Suprapubic skin (tissue), 4 donors: ENCODE measurements around the gene CD2AP. TPM values are rescaled to one million over a fixed set of nuclear protein-coding genes. Genes with fewer than 3 reads are reported as not detected.
"Not testable (repeated sequence)": the region's sequence is repeated elsewhere in the genome, so short reads cannot be mapped to it uniquely, and the experiment has no call there.

Experiments used
- DNase-seq, 2 donors: peaks; one replicate each; pipeline ENCODE4 v3.0.0-alpha.2; 2019; ENCODE audit warnings: low spot score in 2 of 2
- H3K27ac ChIP-seq: fragments of 200-600 bp; sonication (generic); one replicate; pipeline ENCODE4 v1.5.1; 2019
- H3K27me3 ChIP-seq: fragments of 200-600 bp; sonication (generic); one replicate; pipeline ENCODE4 v1.5.1; 2019
- H3K36me3 ChIP-seq: fragments of 200-600 bp; sonication (generic); one replicate; pipeline ENCODE4 v1.5.1; 2019
- H3K4me1 ChIP-seq: fragments of 200-600 bp; sonication (generic); one replicate; pipeline ENCODE4 v1.5.1; 2019
- H3K4me3 ChIP-seq: fragments of 200-600 bp; sonication (generic); one replicate; pipeline ENCODE4 v1.5.1; 2019; ENCODE audit warnings: mild to moderate bottlenecking
- H3K9me3 ChIP-seq: fragments of 200-600 bp; sonication (generic); one replicate; pipeline ENCODE4 v1.5.1; 2019
- EP300 ChIP-seq: sonication (generic); formaldehyde crosslinking; IDR thresholded peaks from one replicate; pipeline ENCODE4 v1.6.1; 2017; ENCODE audit warnings: antibody characterized with exemption
- POLR2A ChIP-seq, 2 donors: fragments of 450-650 bp; IDR thresholded peaks; one replicate each; pipeline ENCODE4 v1.6.1; 2017; ENCODE audit warnings: antibody characterized with exemption in 2 of 2, mild to moderate bottlenecking in 2 of 2, moderate library complexity in 2 of 2
- POLR2AphosphoS5 ChIP-seq, 3 donors: sonication (generic); formaldehyde crosslinking; IDR thresholded peaks; one replicate each; pipeline ENCODE4 v1.6.1; 2017; ENCODE audit warnings: antibody characterized with exemption in 3 of 3
- WGBS: methylation state at CpG from one replicate; pipeline ENCODE4 v1.1.5; 2018; 5-methylcytosine and 5-hydroxymethylcytosine counted together
- total RNA-seq, 4 donors: library from RNA; depleted of rRNA; stranded (reverse); fragments of >200 nt; gene quantifications; one replicate each; pipeline ENCODE4 v1.1.0, GENCODE V29; 2016
- TF ChIP-seq, protein P1 (sequence below), 2 donors: fragments of 200-600 bp in 1 of 2; fragments of 450-650 bp in 1 of 2; sonication (generic) in 1 of 2; IDR thresholded peaks; one replicate each; pipeline ENCODE4 v1.5.1; 2016 to 2019; ENCODE audit warnings: antibody characterized with exemption in 2 of 2, mild to moderate bottlenecking in 1 of 2, moderate library complexity in 1 of 2

The CD2AP gene
- total RNA-seq, 4 donors from 2014 or later = 20.4 to 41.8 (median 28.3) TPM

DNA sequence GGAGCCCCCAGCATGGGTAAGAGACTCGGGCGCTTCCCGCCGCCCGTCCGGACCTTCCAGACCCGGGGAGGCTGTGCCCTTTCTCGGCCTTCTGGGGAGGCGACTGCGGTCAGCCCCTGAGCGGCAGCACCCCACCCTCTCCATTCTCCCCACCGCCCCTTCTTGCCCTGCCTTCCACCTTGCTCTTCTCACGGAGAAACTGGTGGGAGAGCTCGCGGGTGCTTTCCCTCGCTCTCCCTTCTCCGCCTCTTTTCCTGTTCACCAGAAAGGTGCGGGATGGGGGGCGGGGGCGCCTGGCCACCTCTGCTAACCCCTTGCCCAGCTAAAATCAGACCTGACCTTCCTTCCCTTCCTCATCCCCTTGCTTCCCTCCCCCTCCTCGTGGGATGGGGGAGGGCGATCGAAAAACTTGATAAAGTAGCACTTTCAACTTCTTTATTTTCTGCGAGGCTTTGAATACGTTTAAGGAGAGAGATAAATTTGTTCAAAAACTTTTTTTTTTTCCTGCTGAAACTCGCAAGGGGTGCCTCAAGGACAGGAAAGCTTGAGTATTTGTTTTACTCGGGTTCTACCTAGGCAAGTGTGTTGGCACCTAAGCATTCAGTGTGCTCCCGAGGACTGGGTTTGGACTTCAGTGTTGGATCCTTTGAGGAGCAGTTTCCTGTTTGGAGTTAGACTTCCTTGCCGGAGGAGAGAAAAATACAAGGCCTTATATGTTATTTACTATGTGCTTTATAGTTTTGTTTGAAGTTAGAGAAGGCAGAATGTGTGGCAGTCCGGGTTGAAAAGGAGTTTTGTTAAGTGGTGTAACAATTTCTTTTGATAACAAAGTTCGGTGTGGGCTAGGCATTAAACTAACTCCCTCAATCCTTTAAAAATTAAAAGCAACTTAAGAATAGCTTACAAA, 897 bp downstream of the CD2AP start:
- peak in 1 of 2 donors; percentile 75 for DNase-seq

DNA sequence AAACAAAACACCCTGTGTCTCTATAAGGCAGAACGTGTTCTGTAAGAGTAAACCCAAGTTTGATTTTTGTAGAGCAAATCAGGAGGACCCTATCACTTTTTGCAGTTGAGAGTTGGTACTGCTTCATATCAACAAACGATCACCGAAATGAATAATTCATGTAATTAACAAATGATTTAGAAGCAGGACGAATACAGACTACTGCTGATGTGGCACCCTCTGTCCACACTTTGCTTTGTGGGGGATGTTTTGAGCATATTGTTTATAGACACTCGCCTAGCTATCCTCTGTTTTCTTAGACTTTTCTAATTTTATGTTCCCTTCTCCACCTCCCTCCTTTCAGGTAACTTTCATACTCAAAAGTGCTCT, 1.5 kb downstream of the CD2AP start:
- H3K4me3 ChIP-seq = peak overlapping the region; percentile 97
- no peak for DNase-seq

More for the DNA sequence above, 897 bp downstream of the CD2AP start:
- Histone ChIP-seq H3K4me1 (peaks cover 52% of the 10 kb centered on the region), H3K27me3 (no peaks in the 10 kb centered on the region), H3K4me3 (peak overlapping the region; percentile 97), H3K9me3 (no peaks in the 10 kb centered on the region), H3K27ac (peak overlapping the region; percentile 99), H3K36me3 (no peaks in the 10 kb centered on the region)
- no peak for TF ChIP-seq POLR2AphosphoS5 (IDR thresholded peaks at IDR 0.05)
- no peak for TF ChIP-seq EP300
- TF ChIP-seq, protein P1, sequence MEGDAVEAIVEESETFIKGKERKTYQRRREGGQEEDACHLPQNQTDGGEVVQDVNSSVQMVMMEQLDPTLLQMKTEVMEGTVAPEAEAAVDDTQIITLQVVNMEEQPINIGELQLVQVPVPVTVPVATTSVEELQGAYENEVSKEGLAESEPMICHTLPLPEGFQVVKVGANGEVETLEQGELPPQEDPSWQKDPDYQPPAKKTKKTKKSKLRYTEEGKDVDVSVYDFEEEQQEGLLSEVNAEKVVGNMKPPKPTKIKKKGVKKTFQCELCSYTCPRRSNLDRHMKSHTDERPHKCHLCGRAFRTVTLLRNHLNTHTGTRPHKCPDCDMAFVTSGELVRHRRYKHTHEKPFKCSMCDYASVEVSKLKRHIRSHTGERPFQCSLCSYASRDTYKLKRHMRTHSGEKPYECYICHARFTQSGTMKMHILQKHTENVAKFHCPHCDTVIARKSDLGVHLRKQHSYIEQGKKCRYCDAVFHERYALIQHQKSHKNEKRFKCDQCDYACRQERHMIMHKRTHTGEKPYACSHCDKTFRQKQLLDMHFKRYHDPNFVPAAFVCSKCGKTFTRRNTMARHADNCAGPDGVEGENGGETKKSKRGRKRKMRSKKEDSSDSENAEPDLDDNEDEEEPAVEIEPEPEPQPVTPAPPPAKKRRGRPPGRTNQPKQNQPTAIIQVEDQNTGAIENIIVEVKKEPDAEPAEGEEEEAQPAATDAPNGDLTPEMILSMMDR (IDR thresholded peaks at IDR 0.05) = no peak
- TF ChIP-seq POLR2A (IDR thresholded peaks at IDR 0.05) = peak in 1 of 2 donors; percentile 3
- WGBS = under 1% methylated on average over 18 of the region's 31 CpGs

DNA sequence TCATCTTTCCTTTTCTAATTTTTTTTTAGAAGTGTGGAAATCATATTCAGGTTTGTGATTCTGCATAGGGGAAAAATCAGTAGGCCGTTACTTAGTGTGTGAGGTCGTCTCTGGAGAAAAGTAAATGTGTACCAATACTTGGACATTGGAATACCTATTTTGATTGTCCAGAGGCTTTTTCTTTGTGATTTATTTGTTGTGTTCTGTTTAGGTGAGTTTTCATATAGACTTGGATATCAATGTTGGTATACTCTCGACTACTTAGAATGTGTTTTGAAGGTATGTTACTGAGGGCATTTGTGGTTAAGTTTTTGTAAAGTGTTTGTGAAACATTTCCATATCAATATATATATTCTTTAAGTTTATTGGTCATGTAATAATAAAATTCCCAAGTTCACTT, 2.3 kb downstream of the CD2AP start:
- H3K4me1 ChIP-seq = peaks cover 65% of the 10 kb centered on the region
- DNase-seq = no peak
- WGBS = 79% methylated on average over 3 of the region's 3 CpGs
- H3K27ac ChIP-seq = no peak overlapping the region
- no peaks in the 10 kb centered on the region for H3K9me3 ChIP-seq
- TF ChIP-seq POLR2A (IDR thresholded peaks at IDR 0.05) (no peak), POLR2AphosphoS5 (IDR thresholded peaks at IDR 0.05) (no peak)
- no peaks in the 10 kb centered on the region for H3K27me3 ChIP-seq
- peak overlapping the region; percentile 97 for H3K4me3 ChIP-seq
- H3K36me3 ChIP-seq = no peaks in the 10 kb centered on the region

More for the DNA sequence above, 1.5 kb downstream of the CD2AP start:
- no peaks in the 10 kb centered on the region for H3K9me3 ChIP-seq
- H3K36me3 ChIP-seq = no peaks in the 10 kb centered on the region
- 6% methylated on average over 5 of the region's 5 CpGs for WGBS
- no peak for TF ChIP-seq POLR2A (IDR thresholded peaks at IDR 0.05)
- no peak for TF ChIP-seq EP300
- TF ChIP-seq POLR2AphosphoS5 (IDR thresholded peaks at IDR 0.05) = no peak
- TF ChIP-seq, protein P1 (IDR thresholded peaks at IDR 0.05) = no peak
- peaks cover 58% of the 10 kb centered on the region for H3K4me1 ChIP-seq
- no peaks in the 10 kb centered on the region for H3K27me3 ChIP-seq
- H3K27ac ChIP-seq = peak overlapping the region; percentile 99

DNA sequence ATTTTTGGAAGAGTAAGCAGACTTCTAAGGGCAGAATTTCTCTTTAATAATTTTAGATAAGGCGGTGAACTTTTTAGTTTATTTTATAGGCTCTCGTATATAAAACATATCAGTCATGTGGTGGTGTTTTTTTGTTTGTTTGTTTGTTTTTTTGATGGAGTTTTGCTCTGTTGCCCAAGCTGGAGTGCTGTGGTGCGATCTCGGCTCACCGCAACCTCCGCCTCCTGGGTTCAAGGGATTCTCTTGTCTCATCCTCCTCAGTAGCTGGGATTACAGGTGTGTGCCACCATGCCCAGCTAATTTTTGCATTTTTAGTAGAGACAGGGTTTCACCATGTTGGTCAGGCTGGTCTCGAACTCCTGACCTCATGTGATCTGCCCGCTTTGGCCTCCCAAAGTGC, 3.6 kb downstream of the CD2AP start:
- H3K4me3 ChIP-seq, DNase-seq, H3K9me3 ChIP-seq, H3K27me3 ChIP-seq, H3K36me3 ChIP-seq, H3K27ac ChIP-seq: not testable (repeated sequence)
- WGBS = 94% methylated on average over 8 of the region's 8 CpGs
- peaks cover 68% of the 10 kb centered on the region for H3K4me1 ChIP-seq

DNA sequence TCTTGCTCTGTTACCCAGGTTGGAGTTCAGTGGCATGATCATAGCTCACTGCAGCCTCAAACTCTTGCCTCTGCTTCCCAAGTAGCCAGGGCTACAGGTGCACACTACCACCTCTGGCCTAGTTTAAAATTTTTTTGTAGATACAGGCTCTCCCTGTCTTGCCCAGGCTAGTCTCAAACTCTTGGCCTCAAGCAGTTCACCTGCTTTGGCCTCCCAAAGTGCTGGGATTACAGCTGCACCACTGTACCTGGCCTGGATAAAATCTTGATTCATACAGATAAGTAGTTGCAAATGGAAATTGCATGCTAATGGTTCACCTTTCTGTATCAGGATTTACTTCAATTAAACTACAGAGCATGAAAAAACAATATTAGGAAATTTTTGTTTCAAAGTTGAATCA, 4.2 kb downstream of the CD2AP start:
- no peaks in the 10 kb centered on the region for H3K9me3 ChIP-seq
- H3K4me1 ChIP-seq = peaks cover 65% of the 10 kb centered on the region
- DNase-seq = no peak
- H3K4me3 ChIP-seq = no peak overlapping the region
- H3K36me3 ChIP-seq = no peaks in the 10 kb centered on the region
- no peak for TF ChIP-seq POLR2AphosphoS5 (IDR thresholded peaks at IDR 0.05)
- no peak for TF ChIP-seq EP300
- TF ChIP-seq, protein P1 (IDR thresholded peaks at IDR 0.05) = no peak
- TF ChIP-seq POLR2A (IDR thresholded peaks at IDR 0.05) = no peak
- H3K27ac ChIP-seq = no peak overlapping the region
- H3K27me3 ChIP-seq = no peaks in the 10 kb centered on the region

DNA sequence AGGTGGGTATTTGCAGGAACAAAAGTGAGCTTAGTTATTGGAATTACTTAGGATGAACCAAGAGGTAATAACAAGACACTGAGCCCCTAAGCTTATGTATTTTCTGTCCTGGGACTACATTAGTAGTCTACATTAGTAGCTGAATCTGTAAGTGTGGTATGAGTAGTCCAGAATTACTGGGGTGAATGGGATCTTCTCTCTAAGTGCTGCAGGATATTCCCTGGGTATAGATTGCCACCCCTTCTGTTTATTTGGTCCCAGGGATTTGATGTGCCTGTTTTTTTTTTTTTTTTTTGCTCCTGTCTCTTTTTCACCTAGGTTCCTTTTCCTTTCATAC, 5.9 kb downstream of the CD2AP start:
- Histone ChIP-seq H3K4me1 (peaks cover 63% of the 10 kb centered on the region), H3K27ac (no peak overlapping the region)

More for the DNA sequence above, 5.9 kb downstream of the CD2AP start:
- Histone ChIP-seq H3K9me3 (no peaks in the 10 kb centered on the region), H3K27me3 (no peaks in the 10 kb centered on the region), H3K4me3 (no peak overlapping the region), H3K36me3 (no peaks in the 10 kb centered on the region)
- TF ChIP-seq, protein P1 (IDR thresholded peaks at IDR 0.05) = no peak
- no peak for TF ChIP-seq POLR2A (IDR thresholded peaks at IDR 0.05)
- no peak for TF ChIP-seq POLR2AphosphoS5 (IDR thresholded peaks at IDR 0.05)
- TF ChIP-seq EP300 = no peak
- DNase-seq = no peak
